Aorta (tissue), 5 donors: ENCODE measurements around the gene LTBR. TPM values are rescaled to one million over a fixed set of nuclear protein-coding genes. Genes with fewer than 3 reads are reported as not detected.

ENCODE experiments used
- ATAC-seq: fragments of 200-7000 bp; cut with Tn5 transposase; one replicate; pipeline ENCODE4 v1.9.1; 2022; ENCODE audit warnings: moderate library complexity; ENCODE audit not compliant: low FRiP score
- DNase-seq, 2 donors: peaks; one replicate each; pipeline ENCODE4 v3.0.0-alpha.2; 2020
- H3K27ac ChIP-seq, 2 donors: one replicate each; pipeline ENCODE4 v1.5.1; 2013; ENCODE audit warnings: low read length in 2 of 2, mild to moderate bottlenecking in 2 of 2, moderate library complexity in 2 of 2, control low read depth in 1 of 2, inconsistent platforms in 1 of 2, low read depth in 1 of 2
- H3K27me3 ChIP-seq, 2 donors: one replicate each; pipeline ENCODE4 v1.6.1; 2013; ENCODE audit warnings: control low read depth in 1 of 2, low read length in 1 of 2, mild to moderate bottlenecking in 1 of 2, moderate library complexity in 1 of 2; ENCODE audit not compliant: insufficient read depth in 2 of 2, control insufficient read depth in 1 of 2
- H3K36me3 ChIP-seq, 2 donors: one replicate each; pipeline ENCODE4 v1.6.1; 2013; ENCODE audit warnings: control low read depth in 1 of 2, low read length in 1 of 2, mild to moderate bottlenecking in 1 of 2; ENCODE audit not compliant: insufficient read depth in 2 of 2, control insufficient read depth in 1 of 2
- H3K4me1 ChIP-seq, 2 donors: one replicate each; pipeline ENCODE4 v1.6.1; 2013; ENCODE audit warnings: low read length in 2 of 2, control low read depth in 1 of 2, mild to moderate bottlenecking in 1 of 2, moderate library complexity in 1 of 2; ENCODE audit not compliant: insufficient read depth in 2 of 2, control insufficient read depth in 1 of 2
- H3K4me3 ChIP-seq, 2 donors: one replicate each; pipeline ENCODE4 v1.5.1; 2013; ENCODE audit warnings: low read length in 2 of 2, control low read depth in 1 of 2, mild to moderate bottlenecking in 1 of 2
- H3K9me3 ChIP-seq: one replicate; pipeline ENCODE4 v1.6.1; 2013; ENCODE audit warnings: mild to moderate bottlenecking, low read length; ENCODE audit not compliant: control insufficient read depth
- WGBS, 2 donors: extraction: QIAGEN DNeasy Blood & Tissue Kit; methylation state at CpG; one replicate each; pipeline ENCODE4 v1.1.7; 2013; 5-methylcytosine and 5-hydroxymethylcytosine counted together
- intact Hi-C, 2 donors: fragments of 100-400 bp; cut with DNase I; formaldehyde crosslinking; loops; one replicate each; pipeline versions ENCODE4 v1.14.2 to v1.15.0; 2022
- polyA plus RNA-seq, 2 donors: library from polyadenylated mRNA; stranded (reverse); fragments of 200-250 nt; gene quantifications; one replicate each; pipeline ENCODE4 v1.2.3, GENCODE V29; 2013
- total RNA-seq, 2 donors: library from RNA; stranded (reverse); fragmentation: NEBNext Ultra II Directional; extraction: Animal tissue kit (Norgen Biotek cat#: 25700); gene quantifications; one replicate each; pipeline ENCODE4 v1.2.1, GENCODE V29; 2021
- donor health status: healthy with polysubstance abuse.
- donor health status: Bipolar disorder and iron deficiency.
- donor health status: DM: no; HTN: no; CAD: no.
- donor health status: DM: no; HTN: no; CAD: no.
- donor health status: DM: yes; HTN: yes; CAD: no.

LTBR gene
- total and polyA plus RNA-seq, 4 donors: 20.5 to 103 (median 85.5) TPM

GRCh38 chr12:6369916-6370575 lies 13.9 kb upstream of the LTBR start:
- no peaks in the 10 kb centered on the region for H3K27me3 ChIP-seq
- H3K4me3 ChIP-seq: no peak overlapping the region
- intact Hi-C loops: no loop called here
- no peaks in the 10 kb centered on the region for H3K4me1 ChIP-seq
- no peaks in the 10 kb centered on the region for H3K36me3 ChIP-seq
- no peaks in the 10 kb centered on the region for H3K9me3 ChIP-seq
- no peak overlapping the region for H3K27ac ChIP-seq
- DNase-seq (peak; percentile 23 to 55), ATAC-seq (no peak)
- 91 to 94% methylated on average over 9 of the region's 9 CpGs for WGBS, 2 donors

- intact Hi-C loops: no loop called here
- H3K27ac ChIP-seq: no peak overlapping the region
Observed at GRCh38 chr12:6370576-6370935, 13.4 kb upstream of the LTBR start.

GRCh38 chr12:6370994-6371754 lies 12.8 kb upstream of the LTBR start:
- DNase-seq (peak; percentile 34 to 55), ATAC-seq (no peak)
- Histone ChIP-seq H3K9me3 (no peaks in the 10 kb centered on the region), H3K27ac (no peak overlapping the region), H3K27me3 (no peaks in the 10 kb centered on the region), H3K4me1 (no peaks in the 10 kb centered on the region), H3K36me3 (no peaks in the 10 kb centered on the region), H3K4me3 (no peak overlapping the region)
- WGBS, 2 donors: 52 to 55% methylated on average over 15 of the region's 15 CpGs
- intact Hi-C loops: no loop called here

More at GRCh38 chr12:6370576-6370935, 13.4 kb upstream of the LTBR start:
- ATAC-seq (no peak), DNase-seq (no peak)
- 89 to 95% methylated on average over 4 of the region's 4 CpGs for WGBS, 2 donors
- no peaks in the 10 kb centered on the region for H3K4me1 ChIP-seq
- H3K9me3 ChIP-seq: no peaks in the 10 kb centered on the region
- no peaks in the 10 kb centered on the region for H3K27me3 ChIP-seq
- H3K4me3 ChIP-seq: no peak overlapping the region
- no peaks in the 10 kb centered on the region for H3K36me3 ChIP-seq

GRCh38 chr12:6372403-6373003 lies 11.5 kb upstream of the LTBR start:
- 65 to 67% methylated on average over 8 of the region's 8 CpGs for WGBS, 2 donors
- Histone ChIP-seq H3K27me3 (no peaks in the 10 kb centered on the region), H3K36me3 (no peaks in the 10 kb centered on the region), H3K27ac (no peak overlapping the region), H3K9me3 (no peaks in the 10 kb centered on the region), H3K4me1 (no peaks in the 10 kb centered on the region), H3K4me3 (no peak overlapping the region)
- intact Hi-C loops: no loop called here
- peak; percentile 61 to 74 for DNase-seq
- no peak for ATAC-seq

GRCh38 chr12:6373022-6373787 lies 10.8 kb upstream of the LTBR start:
- Histone ChIP-seq H3K27ac (no peak overlapping the region), H3K4me1 (no peaks in the 10 kb centered on the region)
- WGBS, 2 donors: 87 to 88% methylated on average over 14 of the region's 14 CpGs

GRCh38 chr12:6374028-6374785 lies 9.8 kb upstream of the LTBR start:
- Histone ChIP-seq H3K9me3 (no peaks in the 10 kb centered on the region), H3K4me1 (no peaks in the 10 kb centered on the region), H3K4me3 (no peak overlapping the region), H3K27me3 (no peaks in the 10 kb centered on the region), H3K27ac (no peak overlapping the region), H3K36me3 (no peaks in the 10 kb centered on the region)
- DNase-seq (peak in 1 of 2 donors; percentile 44), ATAC-seq (no peak)
- WGBS, 2 donors: 90 to 92% methylated on average over 24 of the region's 24 CpGs
- intact Hi-C loops: no loop called here

More at GRCh38 chr12:6373022-6373787, 10.8 kb upstream of the LTBR start:
- H3K4me3 ChIP-seq: no peak overlapping the region
- DNase-seq: peak; percentile 20 to 26
- no peaks in the 10 kb centered on the region for H3K27me3 ChIP-seq
- H3K36me3 ChIP-seq: no peaks in the 10 kb centered on the region
- no peak for ATAC-seq
- intact Hi-C loops: no loop called here
- no peaks in the 10 kb centered on the region for H3K9me3 ChIP-seq

GRCh38 chr12:6374786-6375160 lies 9.2 kb upstream of the LTBR start:
- H3K27me3 ChIP-seq: no peaks in the 10 kb centered on the region
- no peaks in the 10 kb centered on the region for H3K9me3 ChIP-seq
- 86 to 91% methylated on average over 7 of the region's 7 CpGs for WGBS, 2 donors
- intact Hi-C loops: no loop called here
- H3K27ac ChIP-seq: no peak overlapping the region
- peak in 1 of 2 donors; percentile 41 for DNase-seq
- no peaks in the 10 kb centered on the region for H3K36me3 ChIP-seq
- no peak for ATAC-seq
- no peak overlapping the region for H3K4me3 ChIP-seq
- H3K4me1 ChIP-seq: no peaks in the 10 kb centered on the region
